Memory B cell (primary cell): ENCODE measurements around the gene GGT1.
"Not testable (repeated sequence)": the region's sequence is repeated elsewhere in the genome, so short reads cannot be mapped to it uniquely, and the experiment has no call there.

ENCODE experiments used
- ATAC-seq: fragments of 150-1000 bp; cut with Tn5 transposase; 2 replicates; pipeline ENCODE4 v1.10.0; 2021; ENCODE audit warnings: low read depth, mild to moderate bottlenecking, moderate library complexity
- DNase-seq, 2 donors: peaks; one replicate each; pipeline ENCODE4 v3.0.0; 2022; ENCODE audit warnings: low spot score in 2 of 2
- H3K27ac Mint-ChIP-seq: one replicate; pipeline ENCODE4 v1.8.0; 2022; ENCODE audit warnings: mild to moderate bottlenecking, moderate library complexity, mixed read lengths
- H3K27me3 Mint-ChIP-seq: one replicate; pipeline ENCODE4 v1.8.0; 2022; ENCODE audit warnings: mixed read lengths
- H3K36me3 Mint-ChIP-seq: one replicate; pipeline ENCODE4 v1.8.0; 2022; ENCODE audit warnings: mild to moderate bottlenecking, mixed read lengths
- H3K4me1 Mint-ChIP-seq: one replicate; pipeline ENCODE4 v1.8.0; 2022; ENCODE audit warnings: mixed read lengths
- H3K4me3 Mint-ChIP-seq: one replicate; pipeline ENCODE4 v1.8.0; 2022; ENCODE audit warnings: mild to moderate bottlenecking, moderate library complexity, mixed read lengths
- H3K9me3 Mint-ChIP-seq: one replicate; pipeline ENCODE4 v1.8.0; 2022; ENCODE audit warnings: mixed read lengths

Gene GGT1

DNA sequence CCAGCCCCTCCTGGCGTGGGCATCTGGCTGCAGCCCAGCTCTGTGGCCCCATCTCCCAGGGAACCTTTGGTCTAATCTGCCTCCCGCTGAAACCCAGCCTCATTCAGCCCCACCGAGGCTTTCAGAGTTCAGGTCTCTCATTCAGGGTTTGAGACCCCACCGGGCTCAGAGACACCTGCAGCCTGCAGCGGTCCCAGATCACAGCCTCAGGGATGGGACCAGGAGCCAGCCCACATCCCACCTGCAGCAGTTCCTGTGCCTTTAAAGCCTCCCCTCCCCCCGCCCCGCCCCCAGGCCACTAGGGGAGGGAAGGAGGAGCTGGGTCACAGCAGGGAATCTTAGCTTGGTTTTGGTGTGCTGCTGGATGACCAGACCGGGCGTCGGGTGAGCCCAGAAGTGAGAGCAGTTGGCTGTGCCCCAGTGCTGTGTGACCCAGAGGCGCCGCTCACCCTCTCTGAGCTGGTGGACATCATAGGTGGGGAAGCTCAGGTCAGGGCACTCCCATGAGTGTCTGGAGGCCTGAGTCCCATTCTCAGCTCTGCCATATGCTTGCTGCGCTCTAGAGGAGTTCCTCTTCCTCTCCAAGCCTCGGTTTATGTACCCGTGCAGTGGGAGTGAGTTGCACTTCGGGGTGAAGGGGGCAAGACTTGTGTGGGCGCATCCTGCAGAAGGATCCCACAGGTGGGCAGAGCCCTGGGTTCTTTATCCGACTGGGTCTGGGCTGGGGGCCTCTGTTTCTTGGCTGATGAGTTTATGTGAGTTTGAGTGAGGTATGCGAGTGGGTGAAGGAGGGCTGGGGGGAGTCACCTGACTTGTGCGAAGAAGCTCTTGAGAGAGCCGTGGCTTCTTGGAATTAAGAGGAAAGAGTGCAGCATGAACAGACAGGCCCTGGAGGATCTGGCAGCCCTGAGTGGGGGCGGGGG, at the start of gene GGT1:
Gene GGT1 (plus strand): TSS at position 347 of the 923 bp plus-strand sequence. CDS start 7,889 bp downstream, outside the sequence.
- not testable (repeated sequence) for H3K9me3 Mint-ChIP-seq, H3K36me3 Mint-ChIP-seq, ATAC-seq, H3K27ac Mint-ChIP-seq, H3K4me1 Mint-ChIP-seq, DNase-seq, H3K4me3 Mint-ChIP-seq, H3K27me3 Mint-ChIP-seq

GRCh38 chr22:24553597-24554312, 49.2 kb upstream of the GGT1 start:
- Mint-ChIP-seq H3K36me3 (peaks cover 22% of the 10 kb centered on the region), H3K4me3 (peak overlapping the region; percentile 98), H3K9me3 (no peaks in the 10 kb centered on the region), H3K4me1 (peaks cover 60% of the 10 kb centered on the region), H3K27me3 (no peaks in the 10 kb centered on the region), H3K27ac (peak overlapping the region; percentile 86)
- ATAC-seq = no peak
- peak in 1 of 2 donors; percentile 16 for DNase-seq

GRCh38 chr22:24554313-24555164, 48.5 kb upstream of the GGT1 start, which contains the start of gene GUCD1:
GUCD1 (minus strand) TSS chr22:24555138; CDS start chr22:24554991, 147 bp downstream.
- DNase-seq = no peak
- peaks cover 63% of the 10 kb centered on the region for H3K4me1 Mint-ChIP-seq
- no peaks in the 10 kb centered on the region for H3K27me3 Mint-ChIP-seq
- no peaks in the 10 kb centered on the region for H3K9me3 Mint-ChIP-seq
- peak within 1 kb of the TSS; percentile 86 for H3K27ac Mint-ChIP-seq
- H3K4me3 Mint-ChIP-seq = peak within 1 kb of the TSS; percentile 98
- ATAC-seq = no peak
- peaks cover 21% of the 10 kb centered on the region for H3K36me3 Mint-ChIP-seq

- DNase-seq (peak; percentile 86 to 95), ATAC-seq (peak; percentile 81)
- Mint-ChIP-seq H3K27me3 (no peaks in the 10 kb centered on the region), H3K4me3 (peak within 1 kb of the TSS; percentile 98), H3K9me3 (no peaks in the 10 kb centered on the region), H3K27ac (peak within 1 kb of the TSS; percentile 86), H3K4me1 (peaks cover 62% of the 10 kb centered on the region), H3K36me3 (peaks cover 23% of the 10 kb centered on the region)
These were observed 47.6 kb upstream of the GGT1 start, which contains the start of gene SNRPD3 for GRCh38 chr22:24555165-24556039. SNRPD3 (plus strand) TSS chr22:24555999; CDS start chr22:24557675, 1,676 bp downstream.

DNA sequence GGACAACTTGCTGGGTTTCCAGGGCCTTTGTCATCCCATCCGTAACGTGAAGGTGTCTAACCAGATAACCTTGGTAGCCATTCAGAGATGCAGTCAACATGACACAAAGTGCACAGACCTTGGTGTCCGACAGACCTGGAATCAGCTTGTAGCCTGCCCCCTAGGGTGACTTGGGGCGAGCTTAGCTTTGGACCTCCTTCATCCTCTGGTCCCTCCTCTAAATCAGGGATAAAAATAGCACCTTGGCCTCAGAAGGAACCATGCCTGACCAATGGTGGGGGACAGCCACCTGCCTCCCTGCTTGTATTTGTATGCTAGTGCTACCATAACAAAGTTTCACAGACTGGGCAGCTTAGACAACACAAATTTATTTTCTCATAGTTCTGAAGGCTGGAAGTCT, 43.5 kb upstream of the GGT1 start:
- Mint-ChIP-seq H3K27me3 (no peaks in the 10 kb centered on the region), H3K9me3 (no peaks in the 10 kb centered on the region), H3K36me3 (peaks cover 21% of the 10 kb centered on the region), H3K27ac (peak overlapping the region; percentile 31), H3K4me3 (no peak overlapping the region), H3K4me1 (peaks cover 46% of the 10 kb centered on the region)
- ATAC-seq (no peak), DNase-seq (no peak)

DNA sequence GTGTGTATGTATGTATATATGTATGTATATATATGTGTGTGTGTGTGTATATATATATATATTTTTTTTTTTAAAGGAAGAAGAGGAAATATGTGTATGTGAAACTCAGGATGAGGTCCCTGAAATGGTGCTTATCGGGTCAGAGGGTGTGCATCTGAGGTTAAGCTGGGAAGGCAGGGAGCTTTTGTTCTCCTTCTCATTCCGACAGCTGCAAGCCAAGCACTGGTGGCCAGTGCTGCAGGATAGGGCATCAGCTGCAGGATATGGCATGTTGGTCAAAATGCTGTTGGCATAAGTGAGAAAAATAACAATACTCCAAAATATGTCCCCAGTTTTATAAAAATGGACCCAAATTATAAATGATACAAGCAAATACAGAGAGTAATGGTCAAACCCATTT, 39.7 kb upstream of the GGT1 start:
- DNase-seq = no peak
- peaks cover 18% of the 10 kb centered on the region for H3K36me3 Mint-ChIP-seq
- no peak for ATAC-seq
- no peak overlapping the region for H3K4me3 Mint-ChIP-seq
- no peaks in the 10 kb centered on the region for H3K27me3 Mint-ChIP-seq
- H3K9me3 Mint-ChIP-seq = no peaks in the 10 kb centered on the region
- H3K4me1 Mint-ChIP-seq = peaks cover 43% of the 10 kb centered on the region
- no peak overlapping the region for H3K27ac Mint-ChIP-seq

GRCh38 chr22:24564376-24565058, 38.5 kb upstream of the GGT1 start:
- Mint-ChIP-seq H3K36me3 (peaks cover 13% of the 10 kb centered on the region), H3K27ac (peak overlapping the region; percentile 17), H3K4me3 (no peak overlapping the region), H3K9me3 (no peaks in the 10 kb centered on the region), H3K4me1 (peaks cover 32% of the 10 kb centered on the region), H3K27me3 (no peaks in the 10 kb centered on the region)
- DNase-seq = no peak
- no peak for ATAC-seq

- Mint-ChIP-seq H3K4me1 (peaks cover 28% of the 10 kb centered on the region), H3K27ac (no peak overlapping the region), H3K36me3 (peaks cover 13% of the 10 kb centered on the region), H3K4me3 (no peak overlapping the region), H3K9me3 (no peaks in the 10 kb centered on the region), H3K27me3 (no peaks in the 10 kb centered on the region)
- ATAC-seq = no peak
- no peak for DNase-seq
These were observed 37.9 kb upstream of the GGT1 start for GRCh38 chr22:24565077-24565476.

- H3K4me3 Mint-ChIP-seq = no peak overlapping the region
- H3K36me3 Mint-ChIP-seq = peaks cover 16% of the 10 kb centered on the region
- peaks cover 25% of the 10 kb centered on the region for H3K4me1 Mint-ChIP-seq
- no peaks in the 10 kb centered on the region for H3K9me3 Mint-ChIP-seq
- H3K27ac Mint-ChIP-seq = no peak overlapping the region
- DNase-seq (no peak), ATAC-seq (no peak)
- H3K27me3 Mint-ChIP-seq = no peaks in the 10 kb centered on the region
These were observed 36.0 kb upstream of the GGT1 start for GRCh38 chr22:24566899-24567511.

DNA sequence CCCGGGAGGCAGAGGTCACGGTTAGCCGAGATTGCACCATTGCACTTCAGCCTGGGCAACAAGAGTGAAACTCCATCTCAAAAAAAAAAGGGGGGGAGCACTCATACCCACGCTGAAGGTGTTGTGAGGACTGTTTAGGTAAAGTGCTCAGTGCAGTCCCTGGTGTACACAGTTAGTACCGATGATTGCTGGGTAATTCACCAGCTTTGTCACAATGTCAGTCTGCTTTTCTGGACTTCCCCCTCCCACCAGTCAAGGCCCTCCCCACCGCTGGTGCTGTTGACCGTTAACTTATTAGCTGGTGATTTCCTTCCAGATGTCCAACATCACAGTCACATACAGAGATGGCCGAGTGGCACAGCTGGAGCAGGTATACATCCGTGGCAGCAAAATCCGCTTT, 35.3 kb upstream of the GGT1 start:
- Mint-ChIP-seq H3K9me3 (no peaks in the 10 kb centered on the region), H3K4me1 (peaks cover 23% of the 10 kb centered on the region), H3K36me3 (peaks cover 18% of the 10 kb centered on the region), H3K27me3 (no peaks in the 10 kb centered on the region), H3K4me3 (no peak overlapping the region), H3K27ac (no peak overlapping the region)
- DNase-seq = no peak
- ATAC-seq = no peak

DNA sequence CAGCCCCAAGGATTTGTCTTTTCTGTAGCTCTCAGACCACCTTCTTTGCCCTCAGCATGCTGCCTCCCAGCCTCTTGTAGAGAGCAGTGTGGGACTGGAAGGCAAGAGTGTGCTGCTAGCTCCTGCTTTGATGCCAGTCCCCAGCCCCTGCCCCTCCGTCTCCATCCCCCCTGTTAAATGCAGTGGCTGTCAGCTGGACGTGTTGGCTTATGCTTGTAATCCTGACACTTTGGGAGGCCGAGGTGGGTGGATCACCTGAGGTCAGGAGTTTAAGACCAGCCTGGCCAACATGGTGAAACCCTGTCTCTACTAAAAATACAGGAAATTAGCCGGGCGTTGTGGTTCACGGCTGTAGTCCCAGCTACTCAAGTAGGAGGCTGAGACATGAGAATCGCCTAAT, 31.7 kb upstream of the GGT1 start:
- H3K27ac Mint-ChIP-seq = no peak overlapping the region
- peaks cover 5% of the 10 kb centered on the region for H3K4me1 Mint-ChIP-seq
- no peak overlapping the region for H3K4me3 Mint-ChIP-seq
- H3K9me3 Mint-ChIP-seq = no peaks in the 10 kb centered on the region
- no peaks in the 10 kb centered on the region for H3K27me3 Mint-ChIP-seq
- ATAC-seq = no peak
- H3K36me3 Mint-ChIP-seq = peaks cover 25% of the 10 kb centered on the region
- no peak for DNase-seq

DNA sequence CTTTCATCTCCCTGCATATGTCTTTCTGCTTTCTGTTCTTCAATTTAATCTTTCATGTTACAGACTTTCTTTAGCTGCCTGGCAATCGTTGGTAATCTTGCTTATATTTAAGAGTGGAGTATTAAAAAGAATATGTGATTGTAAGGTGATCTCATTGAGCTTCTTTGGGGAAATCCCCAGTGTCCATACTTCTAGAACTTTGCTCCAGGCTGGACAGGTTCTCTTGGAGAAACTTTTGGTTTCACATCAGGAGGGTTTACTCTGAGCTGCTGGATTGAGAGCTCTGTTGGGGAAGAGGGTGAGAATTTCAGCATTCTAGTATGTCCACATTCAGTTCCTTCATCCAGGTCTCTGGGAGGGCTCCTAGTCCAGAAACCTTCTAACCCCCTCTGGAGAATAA, 26.2 kb upstream of the GGT1 start:
- H3K9me3 Mint-ChIP-seq = no peaks in the 10 kb centered on the region
- peaks cover 26% of the 10 kb centered on the region for H3K36me3 Mint-ChIP-seq
- DNase-seq = no peak
- ATAC-seq = no peak
- H3K4me3 Mint-ChIP-seq = no peak overlapping the region
- H3K4me1 Mint-ChIP-seq = peaks cover 3% of the 10 kb centered on the region
- H3K27me3 Mint-ChIP-seq = no peaks in the 10 kb centered on the region
- H3K27ac Mint-ChIP-seq = no peak overlapping the region
